NCI-H1417 (cell line): ENCODE measurements around the gene SHQ1.

Experiments used
- DNase-seq, 3 experiments: peaks; one replicate each; lab custom pipeline; 2025; lab: John Stamatoyannopoulos, UW

Gene SHQ1

GRCh38 chr3:72848703-72849081, 447 bp upstream of the SHQ1 start:
- DNase-seq: no peak

- peak in 1 of 3 experiments; percentile 44 for DNase-seq
Measured at GRCh38 chr3:72847282-72847681, 963 bp downstream of the SHQ1 start.

- DNase-seq: no peak
Measured at GRCh38 chr3:72846166-72846565, 2.1 kb downstream of the SHQ1 start.

GRCh38 chr3:72844436-72844993, 3.7 kb downstream of the SHQ1 start:
- DNase-seq: no peak

- peak in 1 of 3 experiments; percentile 19 for DNase-seq
Measured at GRCh38 chr3:72839057-72839456, 9.2 kb downstream of the SHQ1 start.

- DNase-seq: no peak
Measured at GRCh38 chr3:72836923-72837322, 11.3 kb downstream of the SHQ1 start.

- no peak for DNase-seq
Measured at GRCh38 chr3:72836416-72836815, 11.8 kb downstream of the SHQ1 start.

- no peak for DNase-seq
Measured at GRCh38 chr3:72830452-72831223, 17.6 kb downstream of the SHQ1 start.

- no peak for DNase-seq
Measured at GRCh38 chr3:72829701-72830100, 18.5 kb downstream of the SHQ1 start.

- no peak for DNase-seq
Measured at GRCh38 chr3:72821161-72821781, 27.0 kb downstream of the SHQ1 start.

- peak in 1 of 3 experiments; percentile 2 for DNase-seq
Measured at GRCh38 chr3:72820415-72820814, 27.8 kb downstream of the SHQ1 start.

- DNase-seq: no peak
Measured at GRCh38 chr3:72818905-72819304, 29.3 kb downstream of the SHQ1 start.

- peak in 2 of 3 experiments; percentile 6 to 56 for DNase-seq
Measured at GRCh38 chr3:72818092-72818773, 30.0 kb downstream of the SHQ1 start.

GRCh38 chr3:72816862-72817355, 31.3 kb downstream of the SHQ1 start:
- peak in 2 of 3 experiments; percentile 32 to 58 for DNase-seq

GRCh38 chr3:72814308-72814707, 33.9 kb downstream of the SHQ1 start:
- DNase-seq: no peak

- no peak for DNase-seq
Measured at GRCh38 chr3:72812201-72812600, 36.0 kb downstream of the SHQ1 start.

- peak in 1 of 3 experiments; percentile 1 for DNase-seq
Measured at GRCh38 chr3:72811571-72811970, 36.7 kb downstream of the SHQ1 start.

GRCh38 chr3:72810659-72811434, 37.4 kb downstream of the SHQ1 start:
- peak in 1 of 3 experiments; percentile 13 for DNase-seq

GRCh38 chr3:72810063-72810462, 38.2 kb downstream of the SHQ1 start:
- DNase-seq: no peak

- DNase-seq: no peak
Measured at GRCh38 chr3:72804361-72804760, 43.9 kb downstream of the SHQ1 start.

- DNase-seq: no peak
Measured at GRCh38 chr3:72803573-72803972, 44.7 kb downstream of the SHQ1 start.

- no peak for DNase-seq
Measured at GRCh38 chr3:72802001-72802400, 46.2 kb downstream of the SHQ1 start.
